CMK (cell line): ENCODE results near the gene FHIT.

ENCODE experiments used
- DNase-seq: peaks from one replicate; pipeline ENCODE4 v3.0.0-alpha.2; 2010; ENCODE audit warnings: low read depth

FHIT gene

GRCh38 chr3:60046210-60046609 is 1205.0 kb downstream of the FHIT start:
- no peak for DNase-seq

- DNase-seq = no peak
These were observed 1205.6 kb downstream of the FHIT start for GRCh38 chr3:60045686-60046085.

GRCh38 chr3:60036803-60037202 is 1214.4 kb downstream of the FHIT start:
- DNase-seq = no peak

- no peak for DNase-seq
These were observed 1217.3 kb downstream of the FHIT start for GRCh38 chr3:60033901-60034453.

- DNase-seq = no peak
These were observed 1220.3 kb downstream of the FHIT start for GRCh38 chr3:60030982-60031381.

- no peak for DNase-seq
These were observed 1223.0 kb downstream of the FHIT start for GRCh38 chr3:60028233-60028632.

- no peak for DNase-seq
These were observed 1223.9 kb downstream of the FHIT start for GRCh38 chr3:60027335-60027734.

GRCh38 chr3:60025096-60026050 is 1225.9 kb downstream of the FHIT start:
- DNase-seq = no peak

- no peak for DNase-seq
These were observed 1226.9 kb downstream of the FHIT start for GRCh38 chr3:60024400-60024799.

- no peak for DNase-seq
These were observed 1228.1 kb downstream of the FHIT start for GRCh38 chr3:60023189-60023588.

GRCh38 chr3:60017631-60018030 is 1233.6 kb downstream of the FHIT start:
- DNase-seq = no peak

GRCh38 chr3:60015032-60015705 is 1236.1 kb downstream of the FHIT start:
- DNase-seq = no peak

- DNase-seq = no peak
These were observed 1238.0 kb downstream of the FHIT start for GRCh38 chr3:60013241-60013640.

- DNase-seq = no peak
These were observed 1240.0 kb downstream of the FHIT start for GRCh38 chr3:60011218-60011617.

GRCh38 chr3:60010781-60011180 is 1240.5 kb downstream of the FHIT start:
- no peak for DNase-seq

- DNase-seq = no peak
These were observed 1241.2 kb downstream of the FHIT start for GRCh38 chr3:60009931-60010478.

- DNase-seq = no peak
These were observed 1249.9 kb downstream of the FHIT start for GRCh38 chr3:60001369-60001768.

GRCh38 chr3:60000311-60001105 is 1250.7 kb downstream of the FHIT start:
- DNase-seq = no peak

GRCh38 chr3:59998058-59998457 is 1253.2 kb downstream of the FHIT start:
- DNase-seq = no peak

- no peak for DNase-seq
These were observed 1253.7 kb downstream of the FHIT start for GRCh38 chr3:59997583-59997982.

- no peak for DNase-seq
These were observed 1255.2 kb downstream of the FHIT start for GRCh38 chr3:59996056-59996455.

GRCh38 chr3:59995563-59995962 is 1255.7 kb downstream of the FHIT start:
- DNase-seq = no peak
